Measurements from ENCODE around the gene ZNF365.
"Not testable (repeated sequence)": the region's sequence is repeated elsewhere in the genome, so short reads cannot be mapped to it uniquely, and the experiment has no call there.

ZNF365 gene

GRCh38 chr10:62373995-62374861 lies at the start of gene ZNF365:
Gene ZNF365 (plus strand): TSS chr10:62374369. CDS start chr10:62376194, 1,825 bp downstream.
- peak; percentile 50 to 57 for DNase-seq

DNA sequence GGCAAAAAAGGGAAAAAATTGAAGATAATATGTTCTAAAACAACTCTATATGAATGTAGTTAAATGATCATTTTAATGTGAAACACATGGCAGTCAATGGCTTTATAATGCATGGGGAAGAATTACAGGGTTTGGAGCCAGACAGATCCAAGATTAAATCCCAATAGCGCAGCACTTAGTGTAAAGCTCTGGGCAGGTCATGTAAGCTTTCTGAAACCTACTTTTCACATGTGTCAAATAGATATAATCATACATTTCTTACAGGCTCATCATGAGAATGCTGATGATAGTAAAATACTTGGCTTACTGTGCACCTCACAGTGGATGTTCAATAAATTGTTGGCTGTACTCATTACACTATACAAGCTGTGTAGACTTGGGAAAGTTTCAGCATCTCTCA lies 48.0 kb upstream of the ZNF365 start:
- no peak for DNase-seq

GRCh38 chr10:62327885-62328284 lies 46.3 kb upstream of the ZNF365 start:
- DNase-seq, result no peak

DNA sequence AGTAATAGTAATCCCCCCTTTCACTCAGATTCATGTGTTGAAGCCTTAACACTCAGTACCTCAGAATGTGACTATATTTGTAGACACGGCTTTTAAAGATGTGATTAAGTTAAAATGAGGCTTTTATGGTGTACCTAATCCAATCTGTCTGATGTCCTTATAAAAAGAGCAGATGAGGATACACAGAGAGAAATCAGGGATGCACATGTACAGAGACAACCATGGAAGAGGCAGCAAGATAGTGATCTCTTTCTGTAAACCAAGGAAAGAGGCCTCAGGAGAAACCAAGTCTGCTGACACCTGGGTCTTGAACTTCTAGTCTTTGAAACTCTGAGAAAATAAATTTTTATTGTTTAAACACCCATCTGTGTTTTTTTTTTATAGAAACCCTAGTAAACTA lies 44.0 kb upstream of the ZNF365 start:
- no peak for DNase-seq

DNA sequence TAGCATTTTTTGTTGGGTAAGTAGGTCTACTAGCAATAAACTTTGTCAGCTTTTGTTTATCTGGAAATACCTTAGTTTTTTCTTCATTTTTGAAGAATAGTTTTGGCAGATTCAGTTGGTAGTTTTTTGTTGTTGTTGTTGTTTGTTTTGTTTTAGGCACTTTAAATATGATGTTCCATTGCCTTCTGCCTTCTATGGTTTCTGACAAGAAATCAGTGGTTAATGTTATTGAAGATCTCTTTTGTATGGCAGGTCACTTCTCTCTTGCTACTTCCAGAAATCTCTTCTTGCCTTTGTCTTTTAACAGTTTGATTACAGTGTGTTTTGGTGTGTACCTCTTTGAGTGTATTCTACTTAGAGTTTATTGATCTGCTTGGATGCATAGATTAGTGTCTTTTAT lies 41.8 kb upstream of the ZNF365 start:
- no peak for DNase-seq

DNA sequence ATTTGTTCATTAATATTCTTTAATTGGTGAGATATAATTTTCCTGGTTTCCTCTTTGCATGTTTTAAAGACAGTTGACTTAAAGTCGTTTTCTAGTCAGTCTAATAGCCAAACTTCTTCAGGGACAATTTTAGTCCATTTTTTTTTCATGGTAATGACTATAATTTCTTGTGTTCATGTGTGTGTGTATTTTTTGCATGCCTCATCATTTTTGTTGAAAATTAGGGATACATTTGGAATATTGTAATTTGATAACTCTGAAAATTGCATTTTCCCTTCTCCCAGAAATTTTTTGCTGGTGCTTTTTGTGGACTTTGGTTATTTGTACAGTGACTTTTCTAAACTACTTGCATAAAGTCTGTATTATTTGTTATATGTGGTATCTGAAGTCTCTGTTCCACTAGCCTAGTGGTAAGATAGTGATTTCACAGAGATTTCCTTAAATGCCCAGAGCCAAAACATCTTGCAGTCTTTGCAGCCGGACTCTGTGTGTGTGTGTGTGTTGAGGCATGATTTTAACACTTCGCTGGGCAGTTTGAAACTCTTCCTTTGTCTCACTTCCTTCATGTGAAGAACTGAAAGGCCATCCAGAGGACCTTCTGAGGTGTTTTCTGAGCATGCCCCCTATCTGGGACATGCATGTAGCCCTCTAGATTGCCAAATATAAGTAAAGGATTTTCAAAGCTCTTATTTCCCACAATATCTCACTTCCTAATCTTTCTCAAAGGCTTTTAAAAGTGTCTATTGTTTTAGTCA lies 40.9 kb upstream of the ZNF365 start:
- DNase-seq, result no peak

DNA sequence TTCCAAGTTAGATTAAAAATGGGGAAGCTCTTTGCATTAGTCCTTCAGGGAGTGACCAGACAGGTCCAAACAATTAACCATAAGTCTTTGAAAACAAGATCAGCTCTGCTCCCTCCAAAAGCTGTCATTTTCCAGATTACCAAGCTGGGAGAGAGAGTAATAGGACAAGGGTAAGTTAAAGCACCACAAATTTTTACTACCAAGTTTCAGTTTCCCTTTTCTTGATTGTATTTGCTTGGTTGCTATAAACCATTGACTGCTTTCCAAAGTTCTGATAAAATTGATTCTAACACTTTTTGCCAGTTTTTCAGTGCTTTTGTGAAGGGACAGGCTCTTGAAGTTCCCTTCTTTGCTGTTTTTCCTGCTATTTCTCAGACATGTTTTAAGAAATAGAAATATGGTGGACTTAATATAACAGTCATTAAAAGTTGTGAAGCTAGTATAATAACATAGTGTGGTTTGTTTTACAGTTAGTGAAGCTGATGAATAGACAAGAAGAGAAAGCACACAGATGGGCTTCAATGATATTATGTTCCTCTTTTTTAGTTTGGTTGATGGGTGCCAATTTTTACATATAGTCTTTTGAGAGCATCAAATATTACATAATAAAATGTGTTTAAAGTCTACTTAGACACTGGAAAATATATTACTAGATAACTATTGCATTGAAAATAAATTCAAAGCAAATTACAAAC lies 40.0 kb upstream of the ZNF365 start:
- no peak for DNase-seq

DNA sequence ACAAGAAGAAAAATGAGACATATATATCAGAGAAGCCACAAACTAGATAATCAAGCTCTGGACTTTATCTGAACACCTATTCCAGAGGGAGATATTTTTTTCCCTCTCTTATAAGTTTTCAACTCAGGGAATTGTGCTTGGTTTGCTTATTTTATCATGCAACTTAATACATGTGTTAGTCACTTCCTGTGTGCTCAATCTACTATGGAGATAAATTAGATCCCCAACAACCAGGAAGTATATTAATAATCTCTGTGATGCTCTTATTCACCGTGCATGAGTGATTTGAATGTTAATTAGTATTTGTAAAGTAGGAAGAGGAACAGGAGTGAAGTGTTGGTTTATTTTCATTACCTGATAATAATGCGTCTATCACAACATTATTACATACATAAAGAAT lies 38.8 kb upstream of the ZNF365 start:
- DNase-seq, result no peak

DNA sequence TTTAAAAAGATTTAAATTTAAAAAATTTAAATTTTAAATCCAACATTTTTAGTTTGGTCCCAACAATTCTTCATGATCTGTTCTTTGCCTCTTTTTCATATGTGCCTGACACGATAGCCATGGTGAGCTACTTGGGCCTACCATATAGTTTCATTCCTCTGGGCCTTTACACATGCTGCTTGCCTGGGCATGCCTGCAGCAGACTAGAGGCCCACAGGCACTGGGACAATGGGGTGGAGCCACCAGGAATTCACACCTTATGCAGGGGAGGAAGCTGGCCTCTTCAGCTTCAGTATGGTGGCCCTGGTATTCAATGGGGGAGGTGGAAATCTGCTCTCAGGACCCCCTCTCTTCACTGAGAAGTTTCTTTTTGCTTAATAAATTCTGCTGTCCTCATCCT lies 37.8 kb upstream of the ZNF365 start:
- no peak for DNase-seq

GRCh38 chr10:62341419-62341818 lies 32.8 kb upstream of the ZNF365 start:
- no peak for DNase-seq

DNA sequence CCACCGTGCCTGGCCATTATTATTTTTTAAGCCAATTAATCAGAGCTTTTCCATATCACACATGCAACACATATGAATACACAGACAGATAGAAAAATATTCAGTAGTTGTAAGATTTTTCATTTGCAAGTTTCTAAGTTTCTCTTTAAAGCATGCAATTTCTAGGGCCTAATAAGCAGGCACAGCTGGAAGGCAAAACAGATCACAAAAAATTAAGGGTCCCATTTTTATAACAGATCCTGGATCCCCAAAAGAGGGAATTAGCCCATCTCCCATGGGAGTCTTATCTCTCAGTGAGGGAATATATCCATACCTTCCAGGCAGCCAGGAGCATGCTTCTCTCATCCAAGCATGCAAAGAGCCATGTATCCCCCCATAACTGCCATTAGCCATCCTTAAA lies 31.2 kb upstream of the ZNF365 start:
- DNase-seq, result no peak

GRCh38 chr10:62348029-62348428 lies 26.1 kb upstream of the ZNF365 start:
- DNase-seq, result no peak

GRCh38 chr10:62352356-62352970 lies 21.7 kb upstream of the ZNF365 start:
- peak in 1 of 2 donors; percentile 64 for DNase-seq

- DNase-seq, result no peak
Observed at GRCh38 chr10:62354916-62355315, 19.3 kb upstream of the ZNF365 start.

GRCh38 chr10:62356447-62356846 lies 17.7 kb upstream of the ZNF365 start:
- DNase-seq, result no peak

- not testable (repeated sequence) for DNase-seq
Observed at GRCh38 chr10:62358151-62358550, 16.0 kb upstream of the ZNF365 start.

DNA sequence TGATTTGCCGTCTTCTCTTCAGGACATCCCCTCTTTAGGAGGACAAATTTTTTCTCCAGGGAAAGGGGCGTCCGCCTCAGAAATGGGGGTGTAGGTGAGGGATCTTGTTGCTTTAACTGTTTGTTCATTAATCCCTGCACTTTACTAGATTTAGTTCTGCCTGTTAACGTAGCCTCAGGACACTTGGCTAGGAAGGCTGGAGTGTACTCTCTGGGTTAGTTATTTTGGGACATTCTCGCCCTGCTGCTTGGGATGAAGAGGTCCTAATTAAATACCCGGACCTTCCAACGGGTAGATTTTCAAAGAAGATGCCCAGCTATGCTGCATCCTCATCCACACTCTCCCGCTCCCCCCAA lies 552 bp upstream of the ZNF365 start:
- DNase-seq, result no peak

GRCh38 chr10:62374862-62375710 lies 917 bp downstream of the ZNF365 start:
- DNase-seq, result no peak

DNA sequence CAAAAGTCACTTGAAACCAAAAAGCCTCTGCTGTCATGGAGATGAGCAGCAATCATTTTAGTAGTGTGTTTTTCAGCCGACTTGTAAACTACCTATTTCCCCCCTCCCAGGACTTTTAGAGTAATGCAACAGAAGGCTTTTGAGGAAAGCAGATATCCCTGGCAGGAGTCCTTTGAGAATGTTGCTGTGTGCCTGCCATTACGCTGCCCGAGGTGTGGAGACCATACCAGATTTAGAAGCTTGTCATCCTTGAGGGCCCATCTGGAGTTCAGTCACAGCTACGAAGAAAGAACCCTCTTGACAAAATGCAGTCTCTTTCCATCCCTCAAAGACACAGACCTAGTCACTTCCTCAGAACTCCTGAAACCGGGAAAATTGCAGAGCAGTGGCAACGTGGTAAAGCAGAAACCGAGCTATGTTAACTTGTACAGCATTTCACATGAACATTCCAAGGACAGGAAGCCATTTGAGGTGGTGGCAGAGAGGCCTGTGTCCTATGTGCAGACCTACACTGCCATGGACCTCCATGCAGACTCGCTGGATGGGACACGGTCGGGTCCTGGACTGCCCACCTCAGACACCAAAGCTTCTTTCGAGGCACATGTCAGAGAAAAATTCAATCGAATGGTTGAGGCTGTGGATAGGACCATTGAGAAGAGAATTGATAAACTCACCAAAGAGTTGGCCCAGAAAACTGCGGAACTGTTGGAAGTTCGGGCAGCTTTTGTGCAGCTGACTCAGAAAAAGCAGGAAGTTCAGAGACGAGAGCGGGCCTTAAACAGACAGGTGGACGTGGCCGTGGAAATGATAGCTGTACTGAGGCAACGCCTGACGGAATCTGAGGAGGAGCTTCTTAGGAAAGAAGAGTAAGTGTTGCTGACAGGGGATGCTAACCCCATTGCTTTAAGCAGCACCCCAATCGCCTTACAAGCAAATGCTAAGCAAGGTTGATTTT lies 2.2 kb downstream of the ZNF365 start:
- no peak for DNase-seq

- no peak for DNase-seq
Observed at GRCh38 chr10:62377026-62377415, 2.9 kb downstream of the ZNF365 start.

GRCh38 chr10:62377966-62378365 lies 3.8 kb downstream of the ZNF365 start:
- DNase-seq, result no peak
